Panc1 (cell line): ENCODE results near the gene TM7SF2. TPM values are rescaled to one million over a fixed set of nuclear protein-coding genes. Genes with fewer than 3 reads are reported as not detected.

Experiments
- ATAC-seq: fragments of 200-7000 bp; cut with Tn5 transposase; 2 replicates; pipeline ENCODE4 v1.9.1; 2020; ENCODE audit warnings: mild to moderate bottlenecking, moderate library complexity
- BruUV-seq: library from RNA; stranded (reverse); fragments of 400-500 nt; replicated peaks from 2 replicates; lab custom pipeline; 2021; lab: Mats Ljungman, UMichigan
- CTCF ChIA-PET: fragments of 300-600 bp; sonication (Branson Sonifier 250); formaldehyde crosslinking; loops from one replicate; lab custom pipeline; 2022; ENCODE audit warnings: antibody characterized with exemption; lab: Charles Lee
- POLR2A ChIA-PET: fragments of 300-600 bp; sonication (Branson Sonifier 250); formaldehyde crosslinking; loops from one replicate; lab custom pipeline; 2022; ENCODE audit warnings: antibody characterized with exemption; lab: Charles Lee
- DNase-seq: peaks from one replicate; pipeline ENCODE4 v3.0.0-alpha.2; 2010; ENCODE audit warnings: low read depth, low spot score
- H3K27ac ChIP-seq: 2 replicates; pipeline ENCODE4 v1.5.1; 2011; ENCODE audit warnings: mild to moderate bottlenecking, low read length, inconsistent platforms
- H3K27me3 ChIP-seq: fragments of 200-500 bp; sonication (Bioruptor generic); 2 replicates; pipeline ENCODE4 v1.6.0; 2014; ENCODE audit warnings: low read length, inconsistent platforms; ENCODE audit not compliant: control insufficient read depth, insufficient read depth
- H3K36me3 ChIP-seq: fragments of 200-500 bp; sonication (Bioruptor generic); 2 replicates; pipeline ENCODE4 v1.5.1; 2014; ENCODE audit warnings: inconsistent platforms, mild to moderate bottlenecking, low read length, moderate library complexity; ENCODE audit not compliant: control insufficient read depth, insufficient read depth
- H3K4me1 ChIP-seq: 2 replicates; pipeline ENCODE4 v1.5.1; 2011; ENCODE audit warnings: inconsistent platforms, mild to moderate bottlenecking, low read length, moderate library complexity; ENCODE audit not compliant: control insufficient read depth, insufficient read depth
- H3K4me3 ChIP-seq, 2 experiments: 2 replicates each; pipeline ENCODE4 v1.5.1; 2011 to 2012; ENCODE audit warnings: low read depth in 2 of 2, low read length in 2 of 2, mild to moderate bottlenecking in 2 of 2, inconsistent platforms in 1 of 2, moderate library complexity in 1 of 2
- H3K9me3 ChIP-seq: fragments of 200-500 bp; sonication (Bioruptor generic); 2 replicates; pipeline ENCODE4 v1.5.1; 2014; ENCODE audit warnings: low read depth, mild to moderate bottlenecking, inconsistent platforms, low read length, moderate library complexity; ENCODE audit not compliant: control insufficient read depth, insufficient read depth
- POLR2AphosphoS5 ChIP-seq: IDR thresholded peaks from 2 replicates; pipeline ENCODE4 v1.6.1; 2012; ENCODE audit warnings: mild to moderate bottlenecking, low read depth, low read length, moderate library complexity
- SIN3A ChIP-seq: IDR thresholded peaks from 2 replicates; pipeline ENCODE4 v1.6.1; 2012; ENCODE audit warnings: low read depth, mild to moderate bottlenecking, low read length, moderate library complexity, borderline replicate concordance; ENCODE audit not compliant: insufficient read depth
- TCF7L2 ChIP-seq: IDR thresholded peaks from 2 replicates; pipeline ENCODE4 v1.6.1; 2011; ENCODE audit warnings: mild to moderate bottlenecking, low read depth, low read length, inconsistent platforms
- in situ Hi-C: cut with HindIII; loops from 2 replicates; pipeline ENCODE4 v1.10.0; 2016; ENCODE audit warnings: low sequenced_read_pairs, low pct_unique_long_range_greater_than_20kb
- intact Hi-C: fragments of 100-400 bp; cut with micrococcal nuclease; formaldehyde crosslinking; loops from one replicate; pipeline ENCODE4 v1.10.0; 2022; ENCODE audit not compliant: unreplicated experiment
- total RNA-seq: library from RNA; stranded (reverse); gene quantifications from one replicate; pipeline ENCODE4 v1.2.1, GENCODE V29; 2021; ENCODE audit not compliant: unreplicated experiment
- TF ChIP-seq, protein P1 (sequence below), 2 experiments: IDR thresholded peaks; 2 replicates each; pipeline ENCODE4 v1.6.1; 2011 to 2012; ENCODE audit warnings: low read depth in 2 of 2, control low read depth in 1 of 2, low read length in 1 of 2, mild to moderate bottlenecking in 1 of 2, moderate library complexity in 1 of 2; ENCODE audit not compliant: insufficient read depth in 1 of 2
- TF ChIP-seq, protein P2 (sequence below): fragments of 450-650 bp; IDR thresholded peaks from 2 replicates; pipeline ENCODE4 v1.5.1; 2017; ENCODE audit warnings: mild to moderate bottlenecking

TM7SF2 gene
- total RNA-seq, 1 experiment from 2014 or later = 85.4 TPM

DNA sequence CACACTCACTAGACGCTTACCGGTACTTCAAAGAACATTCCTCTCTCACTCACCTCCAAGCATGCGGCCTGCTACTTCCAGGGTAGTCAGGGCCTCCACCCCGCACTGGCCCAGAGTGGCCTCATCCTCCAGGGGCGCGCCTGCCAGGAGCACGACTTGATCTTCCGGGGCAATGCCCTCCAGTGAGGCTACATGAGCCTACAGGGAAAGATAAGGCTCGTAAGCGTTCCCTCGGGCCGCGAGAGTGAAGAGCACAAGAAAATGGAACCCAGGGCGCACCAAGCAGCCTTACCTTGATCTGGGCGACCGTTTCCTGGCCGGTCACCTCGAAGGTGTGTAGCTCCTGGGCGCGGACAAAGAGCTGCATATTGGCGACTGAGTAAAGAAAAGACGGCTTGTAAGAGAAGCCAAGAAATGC lies 9.8 kb downstream of the TM7SF2 start:
- ATAC-seq = no peak
- DNase-seq = no peak
- H3K27ac ChIP-seq = peak overlapping the region; percentile 99
- BruUV-seq = no TSS peak
- H3K4me1 ChIP-seq = peaks cover 17% of the 10 kb centered on the region
- intact Hi-C loops (no loop called here), in situ Hi-C loops (no loop called here)
- TF ChIP-seq SIN3A (no peak), TCF7L2 (no peak), POLR2AphosphoS5 (no peak)
- TF ChIP-seq, protein P1, sequence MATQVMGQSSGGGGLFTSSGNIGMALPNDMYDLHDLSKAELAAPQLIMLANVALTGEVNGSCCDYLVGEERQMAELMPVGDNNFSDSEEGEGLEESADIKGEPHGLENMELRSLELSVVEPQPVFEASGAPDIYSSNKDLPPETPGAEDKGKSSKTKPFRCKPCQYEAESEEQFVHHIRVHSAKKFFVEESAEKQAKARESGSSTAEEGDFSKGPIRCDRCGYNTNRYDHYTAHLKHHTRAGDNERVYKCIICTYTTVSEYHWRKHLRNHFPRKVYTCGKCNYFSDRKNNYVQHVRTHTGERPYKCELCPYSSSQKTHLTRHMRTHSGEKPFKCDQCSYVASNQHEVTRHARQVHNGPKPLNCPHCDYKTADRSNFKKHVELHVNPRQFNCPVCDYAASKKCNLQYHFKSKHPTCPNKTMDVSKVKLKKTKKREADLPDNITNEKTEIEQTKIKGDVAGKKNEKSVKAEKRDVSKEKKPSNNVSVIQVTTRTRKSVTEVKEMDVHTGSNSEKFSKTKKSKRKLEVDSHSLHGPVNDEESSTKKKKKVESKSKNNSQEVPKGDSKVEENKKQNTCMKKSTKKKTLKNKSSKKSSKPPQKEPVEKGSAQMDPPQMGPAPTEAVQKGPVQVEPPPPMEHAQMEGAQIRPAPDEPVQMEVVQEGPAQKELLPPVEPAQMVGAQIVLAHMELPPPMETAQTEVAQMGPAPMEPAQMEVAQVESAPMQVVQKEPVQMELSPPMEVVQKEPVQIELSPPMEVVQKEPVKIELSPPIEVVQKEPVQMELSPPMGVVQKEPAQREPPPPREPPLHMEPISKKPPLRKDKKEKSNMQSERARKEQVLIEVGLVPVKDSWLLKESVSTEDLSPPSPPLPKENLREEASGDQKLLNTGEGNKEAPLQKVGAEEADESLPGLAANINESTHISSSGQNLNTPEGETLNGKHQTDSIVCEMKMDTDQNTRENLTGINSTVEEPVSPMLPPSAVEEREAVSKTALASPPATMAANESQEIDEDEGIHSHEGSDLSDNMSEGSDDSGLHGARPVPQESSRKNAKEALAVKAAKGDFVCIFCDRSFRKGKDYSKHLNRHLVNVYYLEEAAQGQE (IDR thresholded peaks at IDR 0.05; ENCODE audit: insufficient read depth in 1 of 2, low read depth in 2 of 2, low read length in 1 of 2) = no peak
- H3K36me3 ChIP-seq = peaks cover 23% of the 10 kb centered on the region
- ChIA-PET CTCF (interaction anchor here (1.1 kb wide), 1 partner anchor 10 kb away, joined by 3 read pairs; the partner anchor contains the start of gene TM7SF2), POLR2A (interaction anchor here (2.4 kb wide), 1 partner anchor 13 kb away, joined by 10 read pairs; the partner anchor contains the start of gene SYVN1)
- H3K27me3 ChIP-seq = no peaks in the 10 kb centered on the region
- no peaks in the 10 kb centered on the region for H3K9me3 ChIP-seq
- H3K4me3 ChIP-seq = peak overlapping the region; percentile 70 to 96

DNA sequence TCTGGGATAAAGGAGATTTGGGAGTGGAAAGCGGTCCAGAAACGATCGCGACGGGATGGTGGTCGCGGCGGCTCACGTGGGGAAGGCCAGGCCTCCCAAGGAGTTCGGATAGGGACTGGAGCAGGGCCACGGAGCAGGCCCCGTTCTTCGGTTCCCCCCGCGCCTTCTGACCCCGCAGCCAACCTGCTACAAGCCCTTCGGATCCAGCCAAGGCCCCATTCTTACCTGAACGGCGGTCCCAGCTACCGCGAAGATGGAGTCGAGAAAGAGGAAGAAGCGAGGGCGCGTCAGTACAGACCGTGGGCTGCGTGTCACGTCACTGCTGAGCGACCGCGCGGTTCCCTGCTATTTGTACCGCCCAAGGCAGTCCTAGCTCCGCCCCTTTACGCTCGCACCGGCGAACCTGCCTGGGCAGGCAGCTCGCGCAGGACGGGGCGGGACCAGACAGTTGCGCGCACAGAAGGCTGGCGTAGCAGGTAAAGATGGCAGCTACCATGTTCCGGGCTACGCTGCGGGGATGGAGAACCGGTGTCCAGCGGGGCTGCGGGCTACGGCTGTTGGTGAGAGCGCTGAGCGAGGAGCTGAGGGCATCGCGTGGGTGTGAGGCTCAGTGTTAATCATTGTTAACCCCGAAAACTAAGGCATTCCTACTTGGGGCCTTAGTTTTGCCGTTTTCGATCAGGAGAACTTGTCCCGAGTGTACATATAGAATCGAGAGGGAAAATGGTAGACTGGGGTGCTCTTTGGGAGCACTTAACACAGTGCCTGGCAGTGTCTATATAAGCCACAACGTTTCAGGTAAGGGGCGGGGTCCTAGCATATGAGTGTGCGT lies 10.4 kb downstream of the TM7SF2 start, which contains the start of the genes FAU and MRPL49:
FAU (minus strand) TSS at position 270 of the 832 bp plus-strand sequence. CDS start 321 bp downstream, outside the sequence.
MRPL49 (plus strand) TSS at position 457 of the 832 bp plus-strand sequence; CDS start at position 483, 26 bp downstream.
- Histone ChIP-seq H3K27ac (peak within 1 kb of the TSS; percentile 99), H3K4me3 (peak within 1 kb of the TSS; percentile 70 to 96), H3K27me3 (no peaks in the 10 kb centered on the region), H3K4me1 (peaks cover 15% of the 10 kb centered on the region), H3K9me3 (no peaks in the 10 kb centered on the region), H3K36me3 (peaks cover 24% of the 10 kb centered on the region)
- CTCF ChIA-PET = interaction anchor here (0.6 to 1.1 kb wide), 7 partner anchors 10 to 287 kb away, joined by 3 to 7 read pairs (median 6); partner anchors contain the start of genes CDC42EP2, SNX15 and TM7SF2
- POLR2A ChIA-PET = interaction anchor here (0.6 to 2.4 kb wide), 2 partner anchors 13 to 224 kb away, joined by 3 to 10 read pairs; partner anchors contain the start of gene SYVN1
- TF ChIP-seq SIN3A = peak; percentile 93
- TF ChIP-seq, protein P2, sequence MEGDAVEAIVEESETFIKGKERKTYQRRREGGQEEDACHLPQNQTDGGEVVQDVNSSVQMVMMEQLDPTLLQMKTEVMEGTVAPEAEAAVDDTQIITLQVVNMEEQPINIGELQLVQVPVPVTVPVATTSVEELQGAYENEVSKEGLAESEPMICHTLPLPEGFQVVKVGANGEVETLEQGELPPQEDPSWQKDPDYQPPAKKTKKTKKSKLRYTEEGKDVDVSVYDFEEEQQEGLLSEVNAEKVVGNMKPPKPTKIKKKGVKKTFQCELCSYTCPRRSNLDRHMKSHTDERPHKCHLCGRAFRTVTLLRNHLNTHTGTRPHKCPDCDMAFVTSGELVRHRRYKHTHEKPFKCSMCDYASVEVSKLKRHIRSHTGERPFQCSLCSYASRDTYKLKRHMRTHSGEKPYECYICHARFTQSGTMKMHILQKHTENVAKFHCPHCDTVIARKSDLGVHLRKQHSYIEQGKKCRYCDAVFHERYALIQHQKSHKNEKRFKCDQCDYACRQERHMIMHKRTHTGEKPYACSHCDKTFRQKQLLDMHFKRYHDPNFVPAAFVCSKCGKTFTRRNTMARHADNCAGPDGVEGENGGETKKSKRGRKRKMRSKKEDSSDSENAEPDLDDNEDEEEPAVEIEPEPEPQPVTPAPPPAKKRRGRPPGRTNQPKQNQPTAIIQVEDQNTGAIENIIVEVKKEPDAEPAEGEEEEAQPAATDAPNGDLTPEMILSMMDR = no peak
- 0 out of 2 replicates have a peak, but pooled peaks have one; percentile 41 for TF ChIP-seq TCF7L2
- TF ChIP-seq, protein P1 (IDR thresholded peaks at IDR 0.05; ENCODE audit: insufficient read depth in 1 of 2, low read depth in 2 of 2, low read length in 1 of 2) = no peak
- TF ChIP-seq POLR2AphosphoS5 = peak; percentile 98
- DNase-seq = peak; percentile 94
- intact Hi-C loops (no loop called here), in situ Hi-C loops (no loop called here)
- BruUV-seq = TSS peak; percentile 87
- ATAC-seq = peak; percentile 91
